HuH-7 (cell line): ENCODE measurements around the gene DGKE.
A peak's percentile ranks its signal among the peaks of the same experiment; 100 is the strongest.

ENCODE experiments used
- DNase-seq: peaks from one replicate; pipeline ENCODE4 v3.0.0; 2011; ENCODE audit warnings: low spot score

The DGKE gene

DNA sequence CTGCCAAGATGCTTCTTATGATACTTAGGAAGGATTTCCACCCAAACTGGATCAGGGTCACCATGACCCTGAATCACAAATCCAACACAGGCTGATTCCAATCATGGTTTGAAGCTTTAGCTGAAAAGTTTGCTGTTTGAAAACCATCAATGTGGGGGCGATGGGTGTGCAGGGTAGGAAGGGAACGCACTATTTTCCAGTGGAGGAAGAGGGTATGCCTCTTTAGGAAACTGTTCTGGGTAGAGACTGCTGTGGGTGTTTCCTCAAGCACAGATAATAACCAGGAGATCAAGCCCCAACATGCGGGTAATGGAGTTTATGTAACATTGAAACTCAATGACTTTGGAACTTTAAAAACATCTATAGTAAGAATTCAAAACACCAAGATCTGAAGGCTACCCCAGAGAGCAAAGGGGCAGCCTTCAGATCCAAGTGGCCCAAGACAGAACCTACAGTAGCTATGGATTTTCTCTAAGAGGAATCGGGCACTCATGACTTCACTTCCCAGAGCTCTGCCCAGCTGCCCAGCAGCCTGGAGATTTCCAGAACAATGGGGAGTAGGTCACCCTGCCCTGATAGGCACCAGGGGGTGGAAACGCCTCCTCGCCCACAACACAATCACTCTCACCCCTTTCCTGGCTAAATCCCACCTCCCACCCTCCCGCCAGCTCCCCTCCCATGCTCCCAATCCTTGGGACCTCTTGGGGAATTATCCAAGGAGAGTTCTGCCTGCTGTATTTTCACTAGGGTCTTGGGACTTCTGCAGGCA, 57.1 kb downstream of the DGKE start:
- no peak for DNase-seq

DNA sequence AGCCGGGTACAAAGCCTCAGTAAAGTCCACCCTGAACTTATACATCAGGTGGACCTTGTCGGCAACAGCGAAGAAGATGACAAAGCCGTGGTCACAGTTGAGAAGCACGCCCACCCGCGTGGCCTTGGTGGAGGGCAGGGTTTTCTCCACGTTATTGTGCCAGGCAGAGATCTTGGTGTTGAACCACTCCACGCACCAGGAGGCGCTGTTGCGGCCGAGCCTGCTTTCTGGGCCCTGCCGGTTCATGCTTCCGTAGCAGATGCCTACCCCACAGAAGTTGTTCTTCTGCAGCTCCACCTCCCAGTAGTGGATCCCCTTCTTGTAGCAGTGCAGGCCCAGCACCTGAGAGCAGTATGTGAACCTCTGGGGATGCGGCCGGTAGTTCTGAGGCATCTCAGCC, 57.8 kb downstream of the DGKE start:
- DNase-seq: no peak

DNA sequence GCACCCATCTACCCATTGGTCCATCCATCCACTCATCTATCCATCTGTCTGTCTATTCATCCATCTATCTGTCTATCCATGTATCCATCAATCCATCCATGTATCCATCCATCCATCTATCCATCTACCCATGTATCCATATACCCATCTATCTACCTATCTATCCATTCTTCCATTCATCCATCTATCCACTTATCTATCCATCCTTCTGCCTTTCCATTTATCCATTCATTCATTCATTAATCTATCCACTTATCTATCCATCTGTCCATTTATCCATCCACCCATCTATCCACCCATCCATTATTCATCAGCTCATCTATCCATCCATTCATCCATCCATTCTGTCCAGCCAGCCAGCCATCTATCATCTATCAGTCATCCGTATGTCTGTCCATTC, 58.4 kb downstream of the DGKE start:
- DNase-seq: no peak

DNA sequence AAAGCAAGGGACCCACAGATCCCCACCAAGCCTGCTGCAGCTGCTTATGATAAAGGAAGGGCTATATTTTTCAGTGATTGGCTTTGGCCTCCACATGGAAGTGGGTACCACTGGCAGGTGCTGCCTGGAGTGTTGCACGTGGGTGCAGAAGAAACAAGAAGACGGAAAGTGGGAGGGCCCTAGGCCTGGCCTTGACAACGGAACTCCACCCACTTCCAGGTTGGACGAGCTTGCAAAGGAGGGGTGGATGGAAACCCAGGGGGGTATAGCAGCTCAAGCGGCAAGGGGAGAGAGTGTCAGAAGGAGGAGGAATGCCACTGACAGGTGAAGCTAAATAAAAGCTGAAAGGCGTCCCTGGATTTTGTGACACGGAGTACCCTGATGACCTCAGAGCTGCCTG, 59.6 kb downstream of the DGKE start:
- no peak for DNase-seq

DNA sequence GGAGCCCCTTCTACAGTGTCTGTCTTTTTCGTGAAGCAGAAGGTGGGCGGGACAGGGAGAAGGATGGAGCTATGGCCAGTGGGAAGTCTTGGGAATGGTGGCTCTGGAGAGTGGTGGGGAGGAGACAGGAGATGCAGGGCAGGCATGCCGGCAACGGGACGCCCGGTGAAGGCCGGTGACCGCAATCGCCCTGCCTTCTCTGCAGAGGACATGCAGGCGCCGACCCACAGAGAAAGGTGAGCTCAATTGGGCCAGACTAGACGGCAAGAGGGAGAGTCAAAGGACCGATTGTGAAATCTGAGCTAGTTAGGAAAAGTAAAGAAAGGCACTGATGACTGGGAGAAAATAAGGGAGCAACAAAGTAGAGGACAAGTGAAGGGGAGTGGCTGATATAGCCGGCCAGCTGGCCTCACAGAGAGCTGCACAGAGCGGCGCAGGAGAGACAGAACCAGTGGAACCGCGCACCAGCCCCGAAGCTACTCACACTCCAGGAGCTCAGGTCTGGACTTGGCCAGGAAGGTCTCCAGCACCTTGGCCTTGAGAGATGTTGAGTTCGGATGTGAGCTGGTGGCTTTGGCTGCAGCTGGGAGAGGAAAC, 61.0 kb downstream of the DGKE start:
- no peak for DNase-seq

DNA sequence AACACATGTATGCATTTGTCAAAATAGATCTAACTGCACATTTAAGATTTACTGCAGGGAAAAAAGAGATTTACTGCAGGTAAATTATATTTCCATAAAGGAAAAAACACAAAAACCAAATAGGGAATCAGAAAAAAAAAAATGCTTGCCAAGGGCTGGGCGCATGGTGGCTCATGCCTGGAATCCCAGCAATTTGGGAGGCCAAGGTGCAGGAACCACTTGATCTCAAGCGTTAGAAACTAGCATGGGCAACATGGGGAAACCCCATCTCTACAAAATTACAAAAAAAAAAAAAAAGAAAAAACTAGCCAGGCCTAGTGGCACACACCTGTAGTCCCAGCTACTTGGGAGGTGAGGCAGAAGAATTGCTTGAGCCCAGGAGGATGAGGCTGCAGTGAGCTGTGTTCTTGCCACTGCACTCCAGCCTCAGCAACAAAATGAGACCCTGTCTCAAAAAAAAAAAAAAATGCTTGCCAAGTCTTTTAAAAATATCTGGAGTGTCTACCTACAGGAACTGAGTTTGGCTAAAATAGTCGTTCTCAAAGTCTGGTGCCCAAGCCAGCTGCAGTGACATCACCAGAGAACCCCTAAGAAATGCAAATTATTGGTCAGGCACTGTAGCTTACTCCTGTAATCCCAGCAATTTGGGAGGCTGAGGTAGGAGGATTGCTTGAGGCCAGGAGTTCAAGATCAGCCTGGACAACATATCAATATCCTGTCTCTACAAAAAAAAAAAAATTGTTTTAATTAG, 62.4 kb downstream of the DGKE start:
- no peak for DNase-seq

DNA sequence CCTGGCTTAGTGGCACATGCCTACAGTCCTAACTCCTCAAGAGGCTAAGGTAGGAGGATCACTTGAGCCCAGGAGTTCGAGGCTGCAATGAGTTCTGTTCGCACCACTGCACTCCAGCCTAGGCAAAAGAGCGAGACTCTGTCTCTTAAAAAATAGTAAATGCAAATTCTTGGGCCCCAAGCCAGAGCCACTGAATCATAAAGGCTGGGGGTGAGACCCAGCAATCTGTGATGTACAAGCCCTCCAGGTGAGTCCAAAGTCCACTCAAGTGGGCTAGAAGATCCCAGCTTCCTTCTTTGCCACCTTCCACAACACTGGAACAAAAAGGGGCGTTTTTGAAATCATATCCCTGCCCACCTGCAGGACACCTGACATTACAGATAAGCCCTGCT, 63.0 kb downstream of the DGKE start:
- no peak for DNase-seq

DNA sequence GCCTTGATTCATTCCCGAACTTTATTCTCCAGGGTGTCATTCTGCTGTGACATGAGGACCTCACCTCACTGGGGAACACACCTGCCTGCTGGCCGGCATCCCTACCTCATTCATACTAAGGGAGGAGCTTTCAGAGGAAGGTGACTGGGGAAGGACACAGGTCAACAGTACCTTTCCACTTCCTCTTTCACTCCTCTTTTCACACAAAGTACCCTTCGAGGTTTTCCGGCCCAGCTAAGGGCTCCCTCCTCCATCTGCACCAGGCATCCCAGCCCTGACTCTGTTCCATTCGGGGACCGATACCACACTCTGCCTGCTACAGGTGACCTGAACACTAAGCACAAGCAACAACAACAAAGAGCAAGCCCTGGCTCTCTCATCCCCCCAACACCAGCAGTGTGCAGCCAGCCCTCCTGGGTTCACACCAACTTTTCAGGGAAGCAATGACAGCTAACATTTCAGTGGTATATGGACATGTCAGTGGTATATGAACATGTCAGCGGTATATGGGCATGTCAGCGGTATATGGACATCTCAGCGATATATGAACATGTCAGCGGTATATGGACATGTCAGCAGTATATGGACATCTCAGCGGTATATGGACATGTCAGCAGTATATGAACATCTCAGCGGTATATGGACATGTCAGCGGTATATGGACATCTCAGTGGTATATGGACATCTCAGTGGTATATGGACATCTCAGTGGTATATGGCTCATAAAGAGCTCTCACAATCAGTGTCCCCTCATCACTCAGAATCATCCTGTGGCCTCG, 63.9 kb downstream of the DGKE start:
- DNase-seq: no peak

DNA sequence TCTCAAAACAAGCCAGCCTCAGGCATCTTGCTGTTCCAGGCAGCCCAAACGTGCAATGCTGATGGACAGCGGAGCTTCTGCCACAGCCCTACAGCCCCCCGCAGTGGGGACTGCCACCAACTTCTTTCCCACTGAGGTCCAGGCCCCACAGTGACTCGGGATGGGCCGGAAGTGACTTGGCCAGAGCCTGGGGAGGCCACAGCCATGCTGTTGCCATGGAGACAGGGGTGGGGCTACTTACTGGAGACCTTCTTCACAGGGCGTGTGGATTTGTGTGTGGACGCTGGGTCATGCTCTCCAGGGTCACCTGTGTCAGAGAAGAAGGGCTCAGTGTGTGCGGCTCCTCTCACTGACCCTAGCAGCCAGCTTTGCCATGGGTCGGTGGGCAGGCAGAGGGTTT, 64.9 kb downstream of the DGKE start:
- no peak for DNase-seq

DNA sequence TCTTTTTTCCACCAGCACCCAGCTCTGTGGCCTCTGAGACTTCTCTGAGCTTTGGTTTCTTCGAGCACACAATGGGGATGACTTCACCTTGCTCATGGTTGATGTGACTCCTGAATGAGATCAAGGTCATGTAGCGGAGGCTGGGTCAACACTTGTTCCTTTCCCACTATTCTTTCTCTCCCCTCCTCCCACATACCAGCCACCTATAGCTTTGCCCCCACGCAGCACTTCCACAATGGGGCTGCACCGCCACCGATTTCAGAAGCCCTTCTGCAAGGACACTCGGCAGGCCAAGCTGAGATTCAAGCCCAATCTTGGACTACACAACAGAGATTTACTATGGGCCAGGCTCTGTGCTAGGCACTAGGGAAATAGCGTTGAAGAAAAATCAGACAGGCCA, 65.5 kb downstream of the DGKE start:
- no peak for DNase-seq

DNA sequence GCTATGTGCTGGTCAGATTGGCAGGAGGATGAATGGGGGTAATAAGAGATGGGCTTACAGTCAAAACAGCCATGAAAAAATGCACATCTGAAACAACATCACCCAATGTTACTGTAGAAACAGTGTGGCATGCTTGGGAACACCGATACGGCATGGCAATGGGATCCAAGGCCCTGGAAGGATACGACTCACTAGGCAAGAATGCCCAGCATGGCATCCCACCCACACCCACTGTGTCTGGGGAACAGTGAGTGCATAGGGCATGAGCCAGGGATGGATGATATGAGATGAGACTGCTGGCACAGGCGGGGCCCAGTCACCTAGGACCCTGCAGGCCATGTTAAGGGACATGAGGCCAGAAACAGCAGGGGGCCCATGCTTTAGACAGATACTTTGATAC, 68.4 kb downstream of the DGKE start:
- no peak for DNase-seq

DNA sequence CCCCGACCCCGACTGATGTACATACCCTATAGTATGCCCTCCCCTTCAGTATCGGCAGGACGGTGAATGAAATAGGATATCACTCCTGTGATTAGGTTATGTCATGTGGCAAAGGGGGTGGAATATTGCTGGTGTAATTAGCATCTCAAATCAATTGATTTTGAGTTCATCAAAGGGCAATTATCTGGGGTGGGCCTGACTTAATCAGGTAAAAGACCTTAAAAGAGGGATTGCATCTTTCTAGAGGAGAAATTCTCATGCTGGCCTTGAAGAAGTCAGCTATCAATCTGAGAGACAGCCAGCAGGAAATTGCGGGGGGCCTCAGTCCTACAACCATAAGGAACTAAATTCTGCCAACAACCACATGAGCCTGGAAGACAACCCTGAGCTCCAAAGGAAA, 69.6 kb downstream of the DGKE start:
- no peak for DNase-seq

DNA sequence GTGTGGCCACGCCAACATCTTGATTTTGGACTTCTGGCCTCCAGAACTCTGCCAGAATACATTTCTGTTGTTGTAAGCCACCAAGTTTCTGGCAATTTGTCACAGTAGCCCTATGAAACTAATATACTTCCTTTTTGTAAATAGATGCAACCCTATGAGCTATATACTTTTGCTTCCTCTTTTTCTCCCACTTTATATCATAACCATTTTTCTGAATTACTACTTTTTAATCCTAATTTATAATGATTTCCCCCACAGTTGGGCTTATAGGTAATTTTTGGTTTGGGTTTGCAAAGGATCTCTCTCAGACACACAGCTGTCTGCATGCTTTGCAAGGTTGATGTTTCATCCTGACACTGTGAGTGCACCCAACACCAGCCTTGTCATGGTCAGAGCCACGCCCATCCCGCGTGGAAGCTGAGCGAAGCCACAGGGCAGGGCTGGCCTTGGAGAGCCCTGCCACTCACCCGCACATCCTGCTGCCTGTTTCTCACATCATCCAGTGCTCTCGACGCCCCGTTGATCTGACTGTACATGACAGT, 74.1 kb downstream of the DGKE start:
- DNase-seq: no peak

DNA sequence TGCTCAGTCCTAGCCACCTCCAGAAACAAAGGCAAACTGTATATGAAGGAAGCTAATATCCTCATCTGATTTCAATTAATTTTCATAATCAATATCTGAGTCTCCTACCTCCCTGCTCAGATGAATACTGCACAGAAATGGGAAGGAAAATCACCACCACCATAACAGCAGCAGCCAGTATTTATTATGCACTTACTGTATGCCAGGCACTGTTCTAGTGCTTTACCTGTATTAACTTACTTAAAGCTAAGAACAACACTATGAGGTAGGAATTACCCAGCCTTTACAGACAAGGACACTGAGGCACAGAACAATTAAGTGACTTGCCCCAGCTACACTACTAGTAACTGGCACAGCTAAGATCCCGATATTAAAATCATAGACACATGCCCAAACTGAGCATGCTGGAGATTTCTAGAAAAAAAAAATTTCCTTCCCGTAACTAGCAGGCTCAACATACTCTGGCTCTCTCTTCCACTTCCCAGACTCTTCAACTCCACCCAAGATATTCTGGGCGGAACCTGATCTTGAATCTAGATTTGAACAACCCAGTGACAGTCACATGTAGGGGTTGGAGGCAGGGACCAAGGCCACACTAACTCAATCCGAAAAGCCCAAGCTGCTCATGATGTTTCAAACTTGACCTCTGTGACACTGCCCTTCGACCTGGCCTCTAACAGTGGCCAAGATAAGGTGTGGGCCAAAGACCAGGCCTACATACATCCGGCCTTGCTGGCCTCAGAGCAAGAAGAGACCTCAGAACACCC, 76.0 kb downstream of the DGKE start:
- DNase-seq: no peak

DNA sequence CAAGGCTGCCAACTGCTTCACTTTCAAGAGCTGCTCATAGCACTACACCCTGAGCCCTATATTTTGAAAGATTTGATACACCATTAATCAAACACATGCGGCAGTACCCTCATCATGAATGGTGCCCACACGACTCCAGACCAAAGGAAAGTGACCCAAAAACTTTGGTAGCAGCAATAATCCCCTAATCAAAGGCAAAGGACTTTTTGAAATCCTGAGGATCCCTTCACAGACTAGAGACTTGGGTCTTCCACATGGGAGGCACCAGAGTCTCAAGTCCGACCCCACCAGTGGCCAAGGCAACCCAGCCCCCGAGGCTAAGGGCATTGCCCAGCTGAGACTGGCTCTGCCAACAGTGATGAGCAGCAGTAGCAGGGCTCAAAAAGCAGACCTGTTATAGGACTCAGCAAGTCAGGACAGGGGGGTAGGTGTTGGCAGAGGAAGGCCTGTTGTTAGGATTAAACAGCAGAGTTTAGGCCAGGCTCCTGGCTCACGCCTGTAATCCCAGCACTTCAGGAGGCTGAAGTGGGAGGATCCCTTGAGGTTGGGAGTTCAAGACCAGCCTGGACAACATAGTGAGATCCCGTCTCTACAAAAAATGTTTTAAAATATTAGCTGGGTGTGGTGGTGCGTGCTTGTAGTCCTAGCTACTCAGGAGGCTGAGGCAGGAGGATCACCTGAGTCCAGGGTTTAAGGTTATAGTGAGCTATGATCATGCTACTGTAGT, 76.7 kb downstream of the DGKE start:
- no peak for DNase-seq

DNA sequence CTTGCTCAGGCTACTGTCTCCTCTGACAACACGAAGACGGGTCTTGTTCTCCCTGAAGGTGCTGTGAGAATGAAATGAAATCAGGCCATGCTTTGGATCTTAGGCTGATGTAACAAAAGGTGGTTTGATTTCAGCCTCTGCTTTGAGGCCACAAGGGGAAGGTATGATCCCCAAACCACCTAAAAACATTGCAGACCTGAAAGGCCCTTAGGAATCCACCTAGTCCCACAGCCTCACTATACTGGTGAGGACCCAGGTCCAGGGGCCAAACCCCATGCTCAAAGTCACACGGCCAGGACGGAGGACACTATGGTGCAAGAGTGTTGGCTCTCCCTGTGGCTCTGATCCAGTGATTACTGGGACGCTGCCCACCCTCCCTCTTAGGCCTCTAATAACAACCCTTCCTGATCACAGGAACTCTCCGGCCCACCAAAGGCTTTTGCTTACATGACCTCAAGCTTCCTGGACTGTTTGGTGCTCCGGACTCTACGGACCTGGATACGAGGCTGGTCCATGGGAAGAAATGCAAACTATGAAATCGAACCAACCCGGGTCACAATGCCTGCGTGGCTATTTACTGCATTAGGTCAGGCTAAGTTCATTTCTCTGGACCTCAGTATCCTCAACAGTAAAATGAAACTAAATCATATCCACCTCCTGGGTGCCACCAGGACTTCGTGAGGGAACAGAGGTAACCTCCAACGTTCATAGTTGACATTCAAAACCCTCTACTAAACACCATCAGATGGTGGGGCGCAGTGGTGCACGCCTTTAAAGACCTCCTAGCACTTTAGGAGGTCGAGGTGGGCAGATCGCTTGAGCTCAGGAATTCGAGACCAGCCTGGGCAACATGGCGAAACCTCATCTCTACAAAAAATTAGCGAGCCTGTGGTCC, 78.4 kb downstream of the DGKE start:
- DNase-seq: no peak

DNA sequence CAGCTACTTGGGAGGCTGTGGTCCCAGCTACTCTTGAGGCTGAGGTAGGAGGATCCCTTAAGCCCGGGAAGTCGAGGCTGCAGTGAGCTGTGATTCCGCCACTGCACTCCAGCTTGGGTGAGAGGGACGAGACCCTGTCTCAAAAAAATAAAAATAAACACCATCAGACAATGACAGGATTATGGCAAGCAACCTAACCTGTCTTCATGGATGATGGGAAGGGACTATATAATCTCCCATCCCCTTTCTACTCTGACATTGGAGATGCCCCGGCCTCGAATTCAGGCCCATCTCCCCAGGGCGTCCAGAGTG, 79.0 kb downstream of the DGKE start:
- DNase-seq: no peak

DNA sequence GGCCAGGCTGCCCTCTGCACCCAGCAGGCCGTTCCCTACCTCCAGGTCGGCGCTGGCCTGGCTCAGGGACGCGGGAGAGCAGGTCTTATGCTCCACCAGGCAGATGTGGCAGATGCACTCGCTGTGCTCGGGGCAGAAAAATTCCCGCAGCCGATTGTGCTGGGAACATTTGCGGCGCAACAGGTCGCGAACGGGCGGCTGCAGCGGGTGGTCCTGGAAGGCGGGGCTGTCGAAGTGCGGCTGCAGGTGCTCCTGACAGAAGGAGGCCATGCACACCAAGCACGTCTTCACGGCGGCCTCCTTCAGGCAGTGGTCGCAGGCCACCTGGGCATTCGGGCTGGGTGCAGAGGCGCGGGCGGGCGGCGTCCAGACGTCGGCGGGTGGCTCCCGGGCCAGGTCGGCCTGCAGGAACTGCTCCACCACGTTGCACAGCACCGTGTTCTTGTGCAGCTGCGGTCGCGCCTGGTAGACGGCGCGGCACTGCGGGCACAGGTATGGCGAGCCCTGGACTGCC, 79.5 kb downstream of the DGKE start:
- DNase-seq: no peak

DNA sequence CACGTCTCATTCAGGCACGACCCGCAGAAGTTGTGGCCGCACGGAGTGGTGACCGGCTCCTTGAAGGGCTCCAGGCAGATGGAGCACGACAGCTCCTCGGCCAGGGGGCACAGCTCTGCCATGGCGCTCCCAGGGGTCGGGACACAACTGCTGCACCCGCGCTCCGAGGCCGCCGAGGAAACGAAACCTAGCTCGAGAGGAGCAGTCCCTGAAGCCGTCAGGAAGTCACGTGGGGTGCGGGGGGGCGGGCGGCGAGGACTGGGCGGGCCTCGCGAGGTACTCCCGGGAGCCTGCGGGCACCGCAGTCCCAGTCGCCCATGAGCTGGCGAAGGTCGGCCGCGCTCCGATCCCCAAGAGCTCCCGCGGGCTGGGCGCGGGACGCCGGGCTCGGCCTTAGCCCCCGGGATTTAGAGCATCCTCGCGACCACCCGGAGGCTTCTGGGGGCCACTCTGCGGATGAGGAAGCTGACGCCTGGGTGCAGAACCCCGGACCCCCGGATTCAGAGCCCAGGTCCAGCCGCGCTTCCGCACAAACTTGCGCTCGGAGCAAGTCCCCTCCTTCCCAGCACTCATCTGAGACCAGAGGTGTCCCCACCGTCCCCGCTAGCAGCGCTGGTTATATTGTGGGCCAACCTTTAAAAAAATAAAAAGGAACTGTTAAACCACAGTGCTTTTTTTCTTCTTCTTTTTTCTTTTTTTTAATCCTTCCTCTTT, 80.1 kb downstream of the DGKE start, which contains the start of gene TRIM25:
TRIM25 (minus strand) TSS at position 183 of the 714 bp plus-strand sequence; CDS start at position 122, 61 bp downstream.
- DNase-seq: peak; percentile 97
